NB4 (cell line): ENCODE results near the gene SPCS1.

Experiments used
- MYC ChIP-seq: IDR thresholded peaks from 2 replicates; pipeline ENCODE4 v1.6.1; 2011; ENCODE audit warnings: low read depth, low read length
- POLR2A ChIP-seq: IDR thresholded peaks from 2 replicates; pipeline ENCODE4 v1.6.1; 2011; ENCODE audit warnings: mild to moderate bottlenecking; ENCODE audit not compliant: insufficient read length; ENCODE audit errors: extremely low read depth
- TF ChIP-seq, protein P1 (sequence below): IDR thresholded peaks from 2 replicates; pipeline ENCODE4 v1.6.1; 2011; ENCODE audit warnings: low read depth, low read length
- TF ChIP-seq, protein P2 (sequence below): IDR thresholded peaks from one replicate; pipeline ENCODE4 v1.5.1; 2012; ENCODE audit warnings: low read depth, low read length

DNA sequence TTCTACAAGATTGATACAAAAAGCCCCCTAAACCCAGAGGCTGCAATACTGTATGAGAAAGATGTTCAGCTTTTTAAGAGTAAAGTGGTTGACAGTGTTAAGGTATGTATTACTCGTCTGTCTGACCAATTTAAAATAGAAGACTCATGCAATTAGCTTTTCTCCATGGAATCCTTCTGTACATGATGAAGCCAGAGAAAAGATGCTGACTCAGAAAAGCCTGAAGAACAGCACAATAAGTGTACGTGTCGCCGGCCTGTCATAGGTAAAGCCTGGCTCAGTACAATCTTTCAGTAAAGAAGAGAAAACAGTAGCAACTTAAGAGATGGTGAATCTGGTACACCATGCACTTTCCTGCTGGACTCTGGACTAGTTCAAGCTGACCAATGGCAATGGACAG lies 48.5 kb downstream of the SPCS1 start:
- TF ChIP-seq, protein P1, sequence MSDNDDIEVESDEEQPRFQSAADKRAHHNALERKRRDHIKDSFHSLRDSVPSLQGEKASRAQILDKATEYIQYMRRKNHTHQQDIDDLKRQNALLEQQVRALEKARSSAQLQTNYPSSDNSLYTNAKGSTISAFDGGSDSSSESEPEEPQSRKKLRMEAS: no peak
- TF ChIP-seq, protein P2, sequence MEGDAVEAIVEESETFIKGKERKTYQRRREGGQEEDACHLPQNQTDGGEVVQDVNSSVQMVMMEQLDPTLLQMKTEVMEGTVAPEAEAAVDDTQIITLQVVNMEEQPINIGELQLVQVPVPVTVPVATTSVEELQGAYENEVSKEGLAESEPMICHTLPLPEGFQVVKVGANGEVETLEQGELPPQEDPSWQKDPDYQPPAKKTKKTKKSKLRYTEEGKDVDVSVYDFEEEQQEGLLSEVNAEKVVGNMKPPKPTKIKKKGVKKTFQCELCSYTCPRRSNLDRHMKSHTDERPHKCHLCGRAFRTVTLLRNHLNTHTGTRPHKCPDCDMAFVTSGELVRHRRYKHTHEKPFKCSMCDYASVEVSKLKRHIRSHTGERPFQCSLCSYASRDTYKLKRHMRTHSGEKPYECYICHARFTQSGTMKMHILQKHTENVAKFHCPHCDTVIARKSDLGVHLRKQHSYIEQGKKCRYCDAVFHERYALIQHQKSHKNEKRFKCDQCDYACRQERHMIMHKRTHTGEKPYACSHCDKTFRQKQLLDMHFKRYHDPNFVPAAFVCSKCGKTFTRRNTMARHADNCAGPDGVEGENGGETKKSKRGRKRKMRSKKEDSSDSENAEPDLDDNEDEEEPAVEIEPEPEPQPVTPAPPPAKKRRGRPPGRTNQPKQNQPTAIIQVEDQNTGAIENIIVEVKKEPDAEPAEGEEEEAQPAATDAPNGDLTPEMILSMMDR: no peak
- no peak for TF ChIP-seq POLR2A
- no peak for TF ChIP-seq MYC
